ENCODE results near the gene MTHFD2L.

GRCh38 chr4:74324262-74324661, 166.3 kb downstream of the MTHFD2L start:
- no peak for TF ChIP-seq ZNF317 (CRISPR knock-in tag; IDR thresholded peaks at IDR 0.05; ENCODE audit: borderline replicate concordance, low read depth)
- no peak for TF ChIP-seq NR3C1 (CRISPR knock-in tag; conservative IDR thresholded peaks at IDR 0.05; ENCODE audit: low read depth)
- TF ChIP-seq NFYB (CRISPR knock-in tag; conservative IDR thresholded peaks at IDR 0.05; ENCODE audit: low read depth), result no peak
- no peak for TF ChIP-seq CTCF (IDR thresholded peaks at IDR 0.05)
